K562 (cell line): Measurements from ENCODE around the gene CNOT6L. TPM values are rescaled to one million over a fixed set of nuclear protein-coding genes. Genes with fewer than 3 reads are reported as not detected.

Source experiments
- ATF6 ChIP-seq: sonication (generic); formaldehyde crosslinking; IDR thresholded peaks from 2 replicates; pipeline ENCODE4 v1.4.0; 2020; ENCODE audit warnings: mild to moderate bottlenecking, missing genetic modification reagents
- CBX8 ChIP-seq: fragments of 200-600 bp; sonication (generic); IDR thresholded peaks from 2 replicates; pipeline ENCODE4 v1.6.1; 2012; ENCODE audit warnings: borderline replicate concordance, mixed run types, low read depth, mild to moderate bottlenecking, moderate library complexity, mixed read lengths, low read length, control low read depth, inconsistent platforms; ENCODE audit not compliant: poor library complexity, severe bottlenecking; ENCODE audit errors: extremely low read depth
- CTCF ChIP-seq, 3 experiments: IDR thresholded peaks in 2 of 3; conservative IDR thresholded peaks in 1 of 3; 2 replicates each; pipeline ENCODE4 v1.5.1; 2011 to 2012; ENCODE audit warnings: low read length in 3 of 3, mild to moderate bottlenecking in 3 of 3, control low read depth in 2 of 3, improper control_type of control experiment in 1 of 3, inconsistent platforms in 1 of 3, low read depth in 1 of 3, mixed read lengths in 1 of 3, moderate library complexity in 1 of 3; ENCODE audit not compliant: insufficient read depth in 2 of 3
- HOXB6 ChIP-seq: fragments of 250-450 bp; sonication (Bioruptor Pico); IDR thresholded peaks from 2 replicates; pipeline ENCODE4 v1.5.1; 2022; ENCODE audit warnings: mild to moderate bottlenecking, borderline replicate concordance
- LCOR ChIP-seq: sonication (generic); formaldehyde crosslinking; IDR thresholded peaks from 2 replicates; pipeline ENCODE4 v1.8.0; 2022; ENCODE audit warnings: mild to moderate bottlenecking, missing genetic modification reagents
- ZNF644 ChIP-seq: fragments of 200-800 bp; sonication (Bioruptor generic); IDR thresholded peaks from 2 replicates; pipeline ENCODE4 v1.6.1; 2016; ENCODE audit warnings: low read depth, missing genetic modification characterization, missing compliant biosample characterization
- ZNF77 ChIP-seq: fragments of 250-450 bp; sonication (Bioruptor Pico); IDR thresholded peaks from 2 replicates; pipeline ENCODE4 v1.5.0; 2020
- polyA plus RNA-seq, 8 experiments: library from polyadenylated mRNA; depleted of rRNA in 4 of 8; stranded (reverse) in 5 of 8; unstranded in 3 of 8; fragments of >200 nt; fragmentation: Nextera tagmentation in 2 of 8; fragmentation: Illumina TruSeq in 1 of 8; extraction: Ambion mirVana in 2 of 8; extraction: Trizol in 1 of 8; gene quantifications; 2 replicates each; pipeline versions ENCODE4 v1.2.1 to v1.2.3, GENCODE V29; 2011 to 2014; ENCODE audit warnings: inconsistent platforms in 1 of 8, missing spikeins in 1 of 8
- total RNA-seq, 7 experiments: library from RNA; depleted of rRNA in 6 of 7; stranded (reverse); fragments of >200 nt in 6 of 7; fragmentation: Illumina TruSeq in 2 of 7; extraction: Trizol in 2 of 7; gene quantifications; 2 replicates each; pipeline versions ENCODE4 v1.2.1 to v1.2.3, GENCODE V29; 2011 to 2021; ENCODE audit warnings: low replicate concordance in 1 of 7

The CNOT6L gene
- total and polyA plus RNA-seq, 9 of the 15 experiments (the other 6 are each of a cell fraction or from before 2014, with no cell fraction given): 3.7 to 27.9 (median 6.5) TPM

GRCh38 chr4:77701121-77701520, 118.0 kb downstream of the CNOT6L start (continued):
- TF ChIP-seq ZNF644 (tag) (no peak), CBX8 (no peak), ATF6 (CRISPR knock-in tag) (no peak), ZNF77 (CRISPR knock-in tag) (no peak), CTCF (IDR thresholded peaks at IDR 0.05 in 2 of 3, conservative IDR thresholded peaks at IDR 0.05 in 1 of 3; ENCODE audit: insufficient read depth in 2 of 3, low read depth in 1 of 3, low read length in 3 of 3) (no peak), LCOR (CRISPR knock-in tag) (no peak), HOXB6 (no peak)
